Activated CD4-positive, alpha-beta T cell treated with anti-CD3 and anti-CD28 coated beads, Interleukin-2, amount 50 U/mL, for 1 hour (primary cell): ENCODE results near the gene CKS2.
"Not testable (repeated sequence)": the region's sequence is repeated elsewhere in the genome, so short reads cannot be mapped to it uniquely, and the experiment has no call there.

Experiments used
- DNase-seq: peaks from one replicate; pipeline ENCODE4 v3.0.0-alpha.2; 2020

Gene CKS2

DNA sequence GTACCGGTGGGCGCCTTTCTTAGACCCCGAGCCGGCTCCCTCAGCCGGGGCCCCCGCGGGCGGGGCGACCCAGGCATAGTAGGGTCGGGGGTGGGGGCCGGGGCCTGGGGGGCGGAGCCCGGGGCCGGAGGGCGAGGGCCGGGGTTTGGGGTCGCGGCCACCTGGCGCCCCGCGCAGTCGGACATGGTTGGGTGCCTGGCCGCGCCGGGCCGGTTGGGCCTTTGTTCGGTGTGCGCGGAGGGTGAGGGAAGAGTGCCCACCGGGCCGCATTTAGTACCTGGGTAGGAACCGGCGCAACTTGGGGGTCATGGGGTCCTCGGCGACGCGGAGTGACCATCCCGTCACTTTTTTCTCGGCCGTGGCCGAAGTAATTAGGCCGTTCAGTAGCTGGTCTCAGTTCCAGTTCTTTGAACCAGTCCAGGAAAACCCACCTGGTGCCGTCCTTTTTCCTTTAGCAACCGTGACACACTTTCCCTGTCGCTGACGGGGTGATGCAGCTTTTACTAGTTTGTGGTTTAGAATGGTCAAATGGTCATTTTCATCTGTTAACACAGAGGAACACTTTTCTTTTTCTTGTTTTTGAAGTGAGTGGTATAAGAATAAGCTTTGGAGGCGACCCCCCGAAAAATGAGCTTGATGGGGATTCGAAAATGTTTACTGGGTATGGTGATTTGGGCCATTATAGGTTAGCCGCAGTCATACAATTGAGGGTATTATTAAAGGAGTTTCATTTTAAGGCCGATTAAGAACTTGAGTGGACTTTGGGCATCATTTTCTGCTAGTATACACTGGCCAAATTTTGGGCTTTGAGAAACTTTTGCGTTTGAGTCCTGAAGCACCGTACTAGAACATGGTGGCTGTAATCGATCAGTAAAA, 589 bp downstream of the CKS2 start:
- DNase-seq = no peak

DNA sequence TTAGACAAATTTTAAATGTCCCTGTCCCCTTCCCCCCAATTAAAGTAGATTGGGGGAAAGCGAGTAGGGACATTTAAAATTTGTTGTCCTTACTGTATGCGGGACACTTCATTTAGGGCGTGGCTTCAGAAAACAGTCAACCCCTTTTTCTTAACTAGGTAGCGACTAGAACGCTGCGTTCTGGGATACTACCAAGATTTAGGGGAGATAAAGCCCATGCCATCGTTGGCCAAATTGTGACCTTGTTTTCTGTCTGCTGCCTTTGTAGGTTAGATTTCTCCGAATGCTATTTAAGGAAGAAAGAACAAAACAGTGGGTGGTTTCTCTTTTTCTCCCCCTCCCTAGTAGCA, 1.2 kb downstream of the CKS2 start:
- no peak for DNase-seq

DNA sequence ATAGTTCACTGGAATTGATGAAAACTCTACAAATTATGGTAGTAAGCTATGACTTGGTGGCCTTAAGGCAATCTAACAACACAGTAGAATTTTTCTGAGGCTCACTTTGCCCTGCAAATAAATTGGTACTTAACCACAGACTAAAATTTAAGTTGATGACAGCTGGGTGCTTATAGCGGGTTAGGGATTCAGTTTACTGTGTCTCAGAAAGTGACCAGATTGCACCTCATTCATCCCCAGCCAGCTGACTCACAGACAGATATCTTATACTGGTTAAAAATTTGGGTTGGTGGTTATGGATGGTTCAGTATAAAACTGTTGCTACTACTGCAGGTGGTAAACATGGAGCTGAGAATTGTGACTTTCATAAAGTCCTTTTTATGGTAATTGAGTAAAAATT, 2.8 kb downstream of the CKS2 start:
- no peak for DNase-seq

DNA sequence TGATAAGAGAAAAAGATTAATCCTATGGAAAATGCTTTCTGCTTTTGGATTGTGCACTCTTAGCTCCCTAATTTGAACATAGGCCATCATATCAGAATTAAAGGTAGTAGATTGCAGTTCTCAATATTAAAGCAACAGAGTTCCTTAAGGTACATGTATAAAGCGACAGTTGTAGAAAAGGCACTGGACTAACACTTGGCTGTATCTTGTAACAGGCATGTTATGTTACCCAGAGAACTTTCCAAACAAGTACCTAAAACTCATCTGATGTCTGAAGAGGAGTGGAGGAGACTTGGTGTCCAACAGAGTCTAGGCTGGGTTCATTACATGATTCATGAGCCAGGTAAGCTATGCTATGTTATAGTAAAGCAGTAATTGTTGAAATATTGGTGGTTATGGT, 4.0 kb downstream of the CKS2 start:
- DNase-seq = no peak

DNA sequence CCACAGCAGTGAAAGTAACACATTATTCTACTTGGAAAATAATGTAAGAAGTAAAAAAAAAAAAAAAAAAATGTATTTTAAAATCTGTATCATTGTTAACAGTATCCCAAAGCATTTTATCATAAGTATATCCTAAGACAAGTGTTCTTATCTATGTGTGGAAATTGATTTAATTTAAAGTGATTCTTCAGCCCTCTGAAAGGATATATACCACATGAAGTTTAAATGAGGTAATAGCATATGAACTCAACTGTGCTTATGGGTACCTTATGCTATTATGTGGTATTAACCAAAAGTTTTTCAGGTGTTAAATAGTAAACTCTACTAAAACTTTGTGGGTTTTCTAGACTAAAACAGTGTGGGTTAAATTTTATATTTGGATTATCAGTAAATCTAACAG, 4.5 kb downstream of the CKS2 start:
- no peak for DNase-seq

DNA sequence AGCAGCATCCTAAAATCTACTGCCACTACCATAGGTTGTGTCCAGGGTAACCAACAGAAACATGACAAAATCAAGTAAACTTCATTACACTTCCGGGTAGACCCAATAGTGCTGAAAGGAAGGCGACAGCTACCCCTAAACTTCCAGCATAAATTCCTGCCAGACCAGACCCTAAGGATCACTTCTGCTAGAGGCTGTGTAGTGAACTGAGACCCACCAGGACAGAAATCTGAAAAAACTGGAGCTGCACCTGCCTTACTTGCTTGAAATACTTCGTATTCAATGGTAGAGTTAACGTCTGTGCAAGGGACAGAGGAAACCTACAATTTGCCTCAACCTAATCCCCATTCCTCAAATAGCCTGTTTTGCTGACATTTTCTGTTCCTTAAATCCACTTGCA, 6.3 kb downstream of the CKS2 start:
- no peak for DNase-seq

DNA sequence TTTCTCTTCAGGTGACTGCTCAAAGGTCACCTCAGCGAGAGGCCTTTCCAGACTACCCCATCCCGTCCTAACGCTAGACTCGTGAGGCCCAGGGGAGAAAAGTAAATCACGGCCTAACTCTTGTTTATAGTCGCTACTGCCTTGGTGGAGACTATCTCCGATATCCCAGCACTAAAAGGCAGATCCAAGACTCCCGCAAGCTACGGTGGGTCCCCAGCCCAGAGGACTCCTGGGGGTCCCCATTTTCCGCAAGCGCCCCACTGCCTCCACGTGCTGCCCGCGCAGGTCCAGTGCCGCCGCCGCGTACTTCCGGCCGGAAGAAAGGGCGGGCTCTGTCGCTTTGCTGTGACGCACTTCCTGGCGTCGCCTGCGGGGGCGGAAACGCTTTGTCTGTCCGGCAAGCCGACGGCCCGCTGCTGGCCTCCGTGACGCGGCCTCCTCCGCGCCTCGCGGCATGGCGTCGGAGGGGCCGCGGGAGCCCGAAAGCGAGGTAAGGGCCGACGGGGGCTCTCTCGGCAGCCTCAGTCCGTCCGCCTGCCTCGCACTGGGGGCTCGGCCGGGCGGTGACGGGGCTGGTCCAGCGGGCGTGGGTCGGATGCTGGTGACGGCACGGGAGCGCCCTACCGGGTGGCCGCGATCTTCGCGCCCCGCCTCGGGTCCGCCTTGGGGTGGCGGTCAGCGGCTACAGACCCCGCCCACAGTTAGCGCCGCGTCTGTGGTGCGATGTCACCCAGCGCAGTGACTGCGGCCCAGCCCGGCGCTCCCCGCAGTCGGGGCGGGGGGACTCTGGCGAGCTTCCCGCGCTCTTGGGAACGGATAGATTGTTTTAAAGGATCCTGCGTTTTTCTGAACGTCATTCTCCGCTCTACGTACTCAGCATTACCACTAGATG, 7.4 kb downstream of the CKS2 start, which contains the start of gene SECISBP2:
SECISBP2 (plus strand) TSS at position 378 of the 892 bp plus-strand sequence; CDS start at position 455, 77 bp downstream.
- DNase-seq = peak; percentile 91

DNA sequence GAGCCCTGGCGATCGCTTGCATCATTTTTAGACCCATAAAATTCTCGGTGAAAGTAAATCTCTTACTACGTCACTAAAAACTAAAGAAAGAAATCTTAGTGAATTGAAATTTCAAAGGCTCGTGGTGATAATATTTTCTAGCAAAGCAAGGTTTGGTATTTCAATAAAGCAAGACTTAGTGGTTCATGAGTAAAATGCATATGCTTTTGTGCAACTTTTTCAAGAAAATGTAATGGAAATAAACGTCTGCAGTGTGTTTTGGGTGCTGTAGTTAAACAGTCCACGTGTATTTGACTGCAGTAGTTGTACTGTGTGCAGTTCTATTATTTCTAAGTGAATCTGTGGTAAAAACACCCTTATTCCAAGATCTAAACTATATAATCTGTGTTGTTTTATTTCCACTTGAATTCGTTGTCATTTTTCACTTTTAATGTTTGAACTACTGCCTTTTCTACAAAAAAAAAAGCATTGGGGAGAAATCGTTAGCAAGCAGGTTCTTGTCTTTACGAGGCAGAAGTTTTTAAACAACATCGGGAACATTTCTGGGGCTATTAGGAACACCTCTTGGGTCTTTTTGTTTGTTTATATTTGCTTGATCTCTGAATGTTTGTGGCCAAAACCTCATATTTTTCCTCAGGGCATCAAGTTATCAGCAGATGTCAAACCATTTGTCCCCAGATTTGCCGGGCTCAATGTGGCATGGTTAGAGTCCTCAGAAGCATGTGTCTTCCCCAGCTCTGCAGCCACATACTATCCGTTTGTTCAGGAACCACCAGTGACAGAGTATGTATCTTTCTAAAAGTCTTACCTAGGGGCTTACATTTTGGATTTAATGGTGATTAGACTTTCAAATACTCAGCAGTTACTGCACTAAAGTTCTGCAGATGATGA, 8.3 kb downstream of the CKS2 start:
- no peak for DNase-seq

DNA sequence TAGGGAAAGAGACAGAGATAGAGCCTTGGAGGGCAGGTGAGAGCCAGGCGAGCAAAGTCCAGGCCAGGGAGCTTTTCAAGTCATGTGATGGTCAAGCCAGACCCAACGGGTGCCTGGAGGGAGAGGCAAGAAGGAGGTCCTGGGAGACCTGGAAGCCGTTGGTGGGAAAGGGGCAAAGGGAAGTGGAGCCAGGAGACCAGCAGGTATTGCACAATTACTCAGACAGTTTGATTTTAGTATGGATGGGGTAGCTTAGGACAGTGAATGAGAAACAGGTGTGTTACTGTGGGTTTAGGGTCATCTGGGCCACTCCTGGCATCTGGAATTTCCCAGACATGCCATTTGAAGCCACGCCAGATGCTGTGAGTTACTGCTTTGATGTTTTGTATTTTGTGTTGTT, 12.4 kb downstream of the CKS2 start:
- DNase-seq = no peak

DNA sequence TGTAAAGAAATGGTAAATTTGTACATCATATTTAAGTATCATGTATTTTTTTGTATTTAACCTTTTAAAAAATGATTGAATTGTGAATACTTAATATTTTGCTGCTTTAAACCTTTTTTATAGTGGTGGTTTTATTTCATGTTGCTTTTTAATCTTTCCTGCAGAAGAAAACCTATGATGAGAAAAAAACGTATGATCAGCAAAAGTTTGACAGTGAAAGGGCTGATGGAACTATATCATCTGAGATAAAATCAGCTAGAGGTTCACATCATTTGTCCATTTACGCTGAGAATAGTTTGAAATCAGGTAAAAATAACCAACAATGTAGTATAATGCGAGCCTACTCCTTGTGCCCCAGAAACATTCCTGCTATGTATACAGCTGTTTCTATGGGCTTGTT, 14.7 kb downstream of the CKS2 start:
- no peak for DNase-seq

DNA sequence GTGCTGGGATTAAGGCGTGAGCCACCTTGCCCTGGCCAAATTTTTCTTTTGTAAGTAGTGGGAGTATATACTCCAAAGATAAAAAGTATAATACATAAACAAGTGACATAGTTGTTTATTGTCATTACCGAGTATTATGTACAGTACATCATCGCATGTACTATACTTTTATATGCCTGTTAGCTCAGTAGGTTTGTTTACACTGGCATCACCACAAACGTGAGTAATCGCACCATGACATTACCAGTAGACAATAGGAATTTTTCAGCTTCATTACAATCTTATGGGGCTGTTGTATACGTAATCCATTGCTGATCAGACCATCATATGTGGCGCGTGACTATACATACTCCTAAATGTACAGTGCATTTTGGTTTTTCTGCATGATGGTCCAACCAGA, 17.1 kb downstream of the CKS2 start:
- no peak for DNase-seq

DNA sequence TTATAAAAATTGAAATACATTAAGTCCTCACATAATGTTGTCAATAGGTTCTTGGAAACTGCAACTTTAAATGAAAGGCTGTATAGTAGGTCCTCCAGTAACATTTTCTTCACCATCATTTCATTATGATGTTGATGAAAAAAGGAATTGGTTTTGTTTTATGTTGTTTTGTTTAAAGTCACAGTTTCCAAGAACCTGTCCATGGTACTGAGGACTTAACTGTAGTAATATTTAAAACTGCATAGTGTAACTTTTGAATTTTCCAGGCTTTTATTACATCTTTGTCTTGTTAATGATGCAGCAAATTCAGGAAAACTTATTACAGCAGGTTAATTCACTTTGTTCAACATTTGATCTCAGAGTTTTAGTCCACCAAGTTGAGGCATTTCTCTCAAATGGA, 18.9 kb downstream of the CKS2 start:
- no peak for DNase-seq

DNA sequence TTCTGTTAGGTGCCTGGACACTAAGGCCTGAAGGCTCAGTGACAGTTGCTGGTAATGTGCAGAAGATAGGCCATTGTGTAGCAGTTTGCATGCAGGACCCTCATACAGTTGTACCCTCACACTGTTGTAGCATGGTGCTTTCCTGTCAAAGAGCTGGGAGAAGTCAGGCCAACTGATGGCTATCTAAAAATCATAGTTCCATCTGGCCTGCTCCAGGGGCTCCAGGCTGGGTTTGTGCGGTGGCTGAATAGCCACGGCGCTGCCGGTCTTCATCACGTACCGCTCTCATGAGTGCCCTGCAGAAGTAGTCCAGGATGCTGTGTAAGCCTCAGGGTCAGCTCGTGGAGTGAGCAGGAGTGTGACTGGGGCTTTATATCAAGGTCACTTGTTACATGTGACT, 19.5 kb downstream of the CKS2 start:
- no peak for DNase-seq

DNA sequence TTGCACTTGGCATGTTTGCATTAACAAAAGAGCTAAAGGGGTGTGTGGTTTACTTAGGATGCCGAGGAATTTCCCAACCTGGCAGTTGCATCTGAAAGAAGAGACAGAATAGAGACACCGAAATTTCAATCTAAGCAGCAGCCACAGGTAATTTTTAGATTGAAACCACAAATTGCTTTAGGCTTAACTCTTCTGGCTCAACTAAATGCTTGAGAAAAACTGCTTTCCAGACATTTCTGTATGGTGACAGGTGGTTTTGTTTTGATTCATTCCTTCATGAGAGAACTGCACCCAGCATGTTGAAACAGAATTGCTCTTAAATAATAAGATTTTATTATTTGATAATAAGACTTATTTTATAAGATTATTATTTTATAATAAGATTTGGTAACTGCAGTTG, 28.8 kb downstream of the CKS2 start:
- DNase-seq = no peak

DNA sequence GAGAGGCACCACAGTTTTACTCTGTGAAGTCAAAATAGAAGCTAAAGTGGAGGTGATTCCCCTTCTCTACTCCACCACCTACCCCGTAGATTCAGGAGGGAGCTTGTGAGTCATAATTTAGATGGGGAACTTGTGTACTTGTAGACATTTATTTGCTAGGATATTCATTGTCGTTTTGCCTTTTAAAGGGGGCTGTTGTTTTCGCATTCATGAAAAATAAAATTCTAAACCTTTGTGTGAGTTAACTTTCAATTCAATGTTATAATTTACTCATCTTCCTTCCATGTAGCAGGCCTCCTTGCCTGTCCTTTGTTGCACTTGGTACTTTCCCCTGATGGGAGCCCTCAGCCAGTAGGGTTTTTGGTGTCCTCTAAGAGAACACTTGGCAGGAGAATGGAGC, 29.3 kb downstream of the CKS2 start:
- DNase-seq = no peak

DNA sequence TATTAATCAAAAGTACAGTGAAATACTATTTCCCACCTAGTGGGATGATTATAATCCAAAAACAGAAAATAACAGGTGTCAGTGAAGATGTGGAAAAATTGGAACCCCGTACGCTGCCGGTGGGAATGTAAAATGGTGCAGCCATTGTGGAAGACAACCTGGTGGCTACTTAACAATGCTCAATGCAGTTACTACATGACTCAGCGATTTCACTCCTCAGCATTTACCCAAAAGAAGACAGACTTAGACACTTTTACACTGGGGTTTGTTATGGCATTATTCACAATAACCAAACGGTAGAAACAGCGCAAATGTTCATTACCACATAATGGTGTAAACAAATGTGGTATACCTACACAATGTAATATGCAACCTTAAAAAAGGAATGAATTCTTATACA, 31.2 kb downstream of the CKS2 start:
- DNase-seq = no peak

DNA sequence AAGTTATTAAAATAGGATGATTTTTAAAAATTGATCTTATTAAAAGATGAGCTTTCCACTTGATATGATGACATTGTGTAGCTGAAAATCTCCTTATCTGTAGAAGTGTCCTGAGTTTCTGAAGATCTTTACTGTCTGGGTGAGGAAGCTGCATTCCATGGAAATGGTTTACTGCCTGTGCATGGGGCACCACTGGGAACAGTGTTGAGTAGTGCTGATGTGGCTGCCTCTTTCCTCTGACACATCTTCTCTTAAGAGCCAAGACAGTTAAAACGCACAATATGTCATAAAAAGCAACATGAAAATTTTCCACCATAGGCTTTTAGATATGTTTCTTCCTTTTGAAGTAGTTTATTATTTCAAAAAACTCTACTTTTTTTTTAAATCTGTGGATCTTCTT, 32.0 kb downstream of the CKS2 start:
- no peak for DNase-seq

DNA sequence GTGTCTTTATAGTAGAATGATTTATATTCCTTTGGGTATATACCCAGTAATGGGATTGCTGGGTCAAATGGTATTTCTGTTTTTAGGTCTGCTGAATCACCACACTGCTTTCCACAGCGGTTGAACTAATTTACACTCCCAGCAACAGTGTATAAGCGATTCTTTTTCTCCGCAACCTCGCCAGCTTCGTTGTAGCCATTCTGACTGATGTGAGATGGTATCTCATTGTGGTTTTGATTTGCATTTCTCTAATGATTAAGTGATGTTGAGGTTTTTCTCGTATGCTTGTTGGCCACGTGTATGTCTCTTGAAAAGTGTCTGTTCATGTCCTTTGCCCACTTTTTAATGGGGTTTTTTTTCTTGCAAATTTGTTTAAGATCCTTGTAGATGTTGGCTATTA, 32.8 kb downstream of the CKS2 start:
- not testable (repeated sequence) for DNase-seq

DNA sequence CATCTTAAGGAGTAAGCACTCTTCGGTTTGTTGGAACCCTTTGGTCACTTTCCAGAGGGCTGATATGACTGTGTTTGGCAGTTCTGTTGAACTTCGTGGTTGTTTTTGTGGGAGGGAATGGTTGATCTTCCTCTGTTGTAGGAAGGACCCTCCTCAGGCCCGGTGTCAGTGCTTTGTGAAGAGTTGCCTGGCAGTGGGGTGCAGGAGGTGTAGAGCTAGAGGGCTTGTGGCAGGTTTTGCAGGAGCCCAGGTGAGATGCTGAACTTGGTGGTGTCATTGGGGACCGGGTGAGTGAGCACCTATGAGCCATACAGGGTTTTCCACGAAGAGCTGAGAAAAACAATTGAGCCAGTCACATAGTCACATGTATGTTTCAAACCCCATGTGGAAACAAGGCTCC, 34.5 kb downstream of the CKS2 start:
- DNase-seq = no peak

DNA sequence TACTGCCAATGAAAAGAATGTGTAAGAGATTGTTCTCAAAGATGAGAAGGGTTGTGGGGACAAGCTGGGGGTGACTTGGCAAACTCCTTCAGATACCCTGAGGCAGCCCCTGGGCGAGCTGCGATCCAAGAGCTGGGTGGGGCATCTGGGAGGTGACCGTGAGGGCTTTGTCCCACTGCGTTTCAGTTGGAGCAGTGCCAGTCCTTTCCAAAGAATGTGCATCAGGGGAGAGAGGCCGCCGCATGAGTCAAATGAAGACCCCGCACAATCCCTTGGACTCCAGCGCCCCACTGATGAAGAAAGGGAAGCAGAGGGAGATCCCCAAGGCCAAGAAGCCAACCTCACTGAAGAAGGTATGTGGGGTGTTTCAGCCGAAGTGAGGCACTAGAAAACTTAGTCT, 35.7 kb downstream of the CKS2 start:
- DNase-seq = no peak

DNA sequence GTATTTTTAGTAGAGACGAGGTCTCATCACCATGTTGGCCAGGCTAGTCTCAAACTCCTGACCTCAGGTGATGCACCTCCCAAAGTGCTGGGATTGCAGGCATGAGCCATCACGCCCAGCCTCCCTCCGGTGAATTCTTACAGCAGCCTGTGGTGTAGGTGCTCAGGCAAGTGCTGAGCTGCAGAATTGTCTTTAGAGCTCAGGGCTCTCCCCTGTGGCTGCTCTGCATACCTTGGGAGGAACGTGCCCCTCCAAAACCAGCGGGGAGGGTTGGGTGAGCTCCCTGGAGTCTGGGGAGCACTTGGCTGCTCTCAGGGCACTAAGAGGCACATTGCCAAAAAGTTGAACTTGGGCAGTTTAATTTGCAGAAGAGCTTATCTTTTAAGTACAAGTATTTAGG, 36.7 kb downstream of the CKS2 start:
- DNase-seq = no peak

DNA sequence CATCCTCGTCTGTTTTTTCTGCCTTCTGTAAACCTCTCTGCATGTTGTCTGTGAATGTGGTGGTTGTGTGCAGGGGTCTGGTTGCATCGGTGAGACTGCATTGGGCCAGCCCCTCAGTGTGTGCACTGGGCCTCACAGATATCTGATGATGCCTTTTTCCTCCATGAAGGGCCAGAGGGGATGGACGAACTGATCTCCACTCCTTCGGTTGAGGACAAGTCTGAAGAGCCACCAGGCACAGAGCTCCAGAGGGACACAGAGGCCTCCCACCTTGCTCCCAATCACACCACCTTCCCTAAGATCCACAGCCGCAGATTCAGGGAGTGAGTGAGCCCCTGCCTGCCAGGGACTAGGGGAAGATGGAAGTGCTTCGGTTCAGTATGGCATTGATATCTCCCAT, 38.6 kb downstream of the CKS2 start:
- no peak for DNase-seq

DNA sequence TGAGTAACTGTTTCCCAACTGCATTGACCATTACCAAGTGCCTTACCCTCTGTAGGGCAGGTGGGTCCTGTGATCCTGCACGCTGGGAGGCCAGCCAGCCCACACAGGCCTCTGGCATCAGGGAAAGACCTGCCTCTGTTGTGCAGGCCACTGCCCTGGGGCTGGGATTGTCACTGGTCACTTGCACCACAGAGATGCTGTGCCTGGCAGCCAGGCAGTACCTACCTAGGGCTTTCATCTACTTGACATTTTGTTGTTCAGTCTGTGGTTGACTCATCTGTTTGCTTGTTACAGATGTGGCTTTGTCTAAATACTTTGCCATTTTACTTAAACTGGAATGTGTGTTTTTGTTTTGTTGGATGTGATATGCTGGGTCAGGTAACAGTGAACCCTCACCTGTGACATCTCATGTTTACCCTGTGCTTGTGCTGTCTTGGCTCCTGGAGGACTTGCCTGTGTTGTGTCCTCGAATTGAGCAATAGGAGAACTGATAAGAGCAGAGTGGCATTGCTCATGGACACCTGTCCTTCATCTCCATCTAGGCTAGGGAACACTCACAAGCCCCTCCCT, 40.1 kb downstream of the CKS2 start:
- DNase-seq = no peak
